Chondrocyte (in vitro differentiated cells): ENCODE measurements around the gene ZNF503. TPM values are rescaled to one million over a fixed set of nuclear protein-coding genes. Genes with fewer than 3 reads are reported as not detected.

Source experiments
- DNase-seq: peaks from one replicate; pipeline ENCODE4 v3.0.0; 2021; ENCODE audit warnings: mixed read lengths, low spot score
- H3K27ac Mint-ChIP-seq: one replicate; pipeline ENCODE4 v1.8.0; 2021; ENCODE audit warnings: mild to moderate bottlenecking, moderate library complexity, mixed read lengths; ENCODE audit not compliant: unreplicated experiment
- H3K27me3 Mint-ChIP-seq: 2 replicates; pipeline ENCODE4 v1.8.0; 2021; ENCODE audit warnings: low read depth, mixed read lengths
- H3K36me3 Mint-ChIP-seq: 2 replicates; pipeline ENCODE4 v1.8.0; 2021; ENCODE audit warnings: low read depth, mixed read lengths
- H3K4me1 Mint-ChIP-seq: 2 replicates; pipeline ENCODE4 v1.8.0; 2021; ENCODE audit warnings: low read depth, mild to moderate bottlenecking, mixed read lengths
- H3K4me3 Mint-ChIP-seq: one replicate; pipeline ENCODE4 v1.8.0; 2021; ENCODE audit warnings: mild to moderate bottlenecking, moderate library complexity, mixed read lengths; ENCODE audit not compliant: unreplicated experiment
- H3K9me3 Mint-ChIP-seq: 2 replicates; pipeline ENCODE4 v1.8.0; 2021; ENCODE audit warnings: low read depth, mixed read lengths
- CTCF ChIP-seq: fragments of 200-600 bp; sonication (generic); IDR thresholded peaks from 2 replicates; pipeline ENCODE4 v1.5.0; 2021; ENCODE audit warnings: antibody characterized with exemption, mild to moderate bottlenecking, moderate library complexity
- total RNA-seq: library from RNA; stranded (reverse); gene quantifications from 3 replicates; pipeline ENCODE4 v1.2.1, GENCODE V29; 2021

The ZNF503 gene
- total RNA-seq, 1 donor from 2014 or later, result 24.8 TPM

DNA sequence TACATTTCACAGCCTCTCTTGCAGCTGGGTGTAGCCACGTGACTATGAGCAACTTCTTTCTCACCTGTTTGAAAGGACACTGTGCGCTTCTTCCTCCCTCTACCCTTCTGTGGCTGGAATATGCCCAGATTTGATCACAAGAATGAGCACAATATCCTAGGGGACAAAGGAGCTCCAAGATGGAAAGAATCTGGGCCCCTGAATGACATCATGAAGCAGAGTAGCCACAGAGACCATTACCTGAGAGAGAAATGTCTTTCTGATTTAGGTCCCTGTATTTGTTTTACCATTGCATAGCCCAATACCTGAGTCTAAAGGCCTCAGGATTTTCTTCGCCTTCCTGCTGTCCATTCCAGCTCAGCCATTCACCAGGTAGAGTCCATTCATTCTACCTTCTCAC is 15.4 kb downstream of the ZNF503 start:
- H3K9me3 Mint-ChIP-seq, result peaks cover 18% of the 10 kb centered on the region
- H3K36me3 Mint-ChIP-seq, result peaks cover 8% of the 10 kb centered on the region
- H3K4me3 Mint-ChIP-seq, result no peak overlapping the region
- H3K27me3 Mint-ChIP-seq, result peaks cover 6% of the 10 kb centered on the region
- TF ChIP-seq CTCF, result no peak
- no peak overlapping the region for H3K27ac Mint-ChIP-seq
- H3K4me1 Mint-ChIP-seq, result no peaks in the 10 kb centered on the region
- DNase-seq, result no peak

DNA sequence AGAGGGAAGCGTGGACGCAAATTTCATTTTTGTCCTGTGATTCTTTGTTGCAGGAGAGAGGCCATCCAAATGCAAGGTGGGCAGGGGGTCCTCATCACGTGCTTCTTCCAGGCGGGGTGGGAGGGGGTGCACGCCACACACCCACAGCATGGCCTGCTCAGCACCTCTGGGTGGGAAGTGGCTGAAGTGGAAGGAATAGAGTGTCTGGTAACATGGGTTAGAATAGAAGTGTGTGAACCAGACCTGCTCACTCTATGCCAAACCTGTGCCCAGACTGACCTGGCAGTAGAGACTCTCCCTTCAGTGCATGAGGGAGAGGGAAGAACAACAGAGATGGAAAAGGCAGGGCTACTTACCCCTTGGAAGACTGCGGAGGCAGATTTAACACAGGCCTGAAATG is 21.7 kb downstream of the ZNF503 start:
- Mint-ChIP-seq H3K27me3 (peaks cover 6% of the 10 kb centered on the region), H3K36me3 (peaks cover 1% of the 10 kb centered on the region), H3K4me1 (no peaks in the 10 kb centered on the region), H3K4me3 (no peak overlapping the region), H3K27ac (no peak overlapping the region), H3K9me3 (no peaks in the 10 kb centered on the region)
- DNase-seq, result peak; percentile 56
- no peak for TF ChIP-seq CTCF

- peaks cover 3% of the 10 kb centered on the region for H3K36me3 Mint-ChIP-seq
- H3K27me3 Mint-ChIP-seq, result peaks cover 9% of the 10 kb centered on the region
- no peak overlapping the region for H3K27ac Mint-ChIP-seq
- DNase-seq, result no peak
- no peaks in the 10 kb centered on the region for H3K9me3 Mint-ChIP-seq
- H3K4me3 Mint-ChIP-seq, result no peak overlapping the region
- TF ChIP-seq CTCF, result no peak
- no peaks in the 10 kb centered on the region for H3K4me1 Mint-ChIP-seq
These were observed 22.3 kb downstream of the ZNF503 start for GRCh38 chr10:75379212-75379724.

DNA sequence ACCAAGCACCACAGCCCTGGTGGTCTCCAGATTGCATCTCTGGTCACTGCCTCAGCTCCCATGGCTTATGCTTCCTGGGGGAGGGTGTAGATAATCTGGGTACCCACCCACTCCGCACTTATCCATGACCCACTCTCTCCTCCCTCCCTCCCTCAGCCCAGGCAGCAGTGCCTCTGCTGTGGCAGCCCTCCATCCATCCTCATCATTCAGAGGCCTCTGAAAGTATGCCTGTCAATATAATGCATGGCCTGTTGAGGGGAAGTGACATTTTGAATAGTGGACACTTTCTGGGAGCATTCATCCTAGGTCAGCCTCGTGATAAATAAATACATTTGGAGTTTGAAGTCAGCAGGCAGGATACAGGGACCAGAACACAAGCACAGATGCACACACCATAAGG is 23.2 kb downstream of the ZNF503 start:
- H3K9me3 Mint-ChIP-seq, result no peaks in the 10 kb centered on the region
- TF ChIP-seq CTCF, result no peak
- H3K4me1 Mint-ChIP-seq, result no peaks in the 10 kb centered on the region
- no peak overlapping the region for H3K27ac Mint-ChIP-seq
- peaks cover 15% of the 10 kb centered on the region for H3K27me3 Mint-ChIP-seq
- DNase-seq, result peak; percentile 10
- H3K4me3 Mint-ChIP-seq, result no peak overlapping the region
- H3K36me3 Mint-ChIP-seq, result peaks cover 3% of the 10 kb centered on the region

DNA sequence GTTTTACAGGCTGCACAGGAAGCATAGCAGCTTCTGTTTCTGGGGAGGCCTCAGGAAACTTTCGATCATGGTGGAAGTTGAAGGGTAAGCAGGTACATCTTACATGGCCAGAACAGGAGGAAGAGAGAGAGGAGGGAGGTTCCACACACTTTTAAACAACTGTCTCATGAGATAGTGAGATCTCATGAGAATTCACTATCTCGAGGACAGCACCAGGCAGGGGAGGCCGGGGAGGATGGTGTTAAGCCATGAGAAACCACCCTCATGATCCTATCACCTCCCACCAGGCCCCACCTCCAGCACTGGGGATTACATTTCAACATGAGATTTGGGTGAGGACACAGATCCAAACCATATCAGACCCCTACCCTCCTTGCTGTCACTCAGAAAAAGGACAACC is 23.7 kb downstream of the ZNF503 start:
- Mint-ChIP-seq H3K27me3 (peaks cover 18% of the 10 kb centered on the region), H3K27ac (no peak overlapping the region), H3K4me1 (no peaks in the 10 kb centered on the region), H3K9me3 (no peaks in the 10 kb centered on the region), H3K4me3 (no peak overlapping the region), H3K36me3 (peaks cover 2% of the 10 kb centered on the region)
- peak; percentile 22 for DNase-seq
- TF ChIP-seq CTCF, result no peak
